BJ (cell line): ENCODE measurements around the gene TDRD12. TPM values are rescaled to one million over a fixed set of nuclear protein-coding genes. Genes with fewer than 3 reads are reported as not detected.

Source experiments
- CTCF ChIA-PET: fragments of 350-600 bp; formaldehyde crosslinking; extraction: SDS; loops from one replicate; lab custom pipeline; 2021; ENCODE audit warnings: antibody characterized with exemption, inconsistent platforms; lab: Yijun Ruan, JAX
- POLR2A ChIA-PET: fragments of 300-600 bp; sonication (Branson Sonifier 250); formaldehyde crosslinking; extraction: SDS; loops from one replicate; lab custom pipeline; 2021; ENCODE audit warnings: antibody characterized with exemption; lab: Charles Lee
- DNase-seq: peaks from one replicate; pipeline ENCODE4 v3.0.0-alpha.2; 2011; ENCODE audit warnings: low read depth
- H3K27me3 ChIP-seq: 2 replicates; pipeline ENCODE4 v1.6.0; 2011; ENCODE audit warnings: low read length; ENCODE audit not compliant: control insufficient read depth, insufficient read depth
- H3K36me3 ChIP-seq: 2 replicates; pipeline ENCODE4 v1.5.1; 2011; ENCODE audit warnings: low read length; ENCODE audit not compliant: control insufficient read depth, insufficient read depth
- H3K4me3 ChIP-seq: 2 replicates; pipeline ENCODE4 v1.5.1; 2011; ENCODE audit warnings: low read depth, mild to moderate bottlenecking, control low read depth, low read length
- polyA plus RNA-seq: library from polyadenylated mRNA; depleted of rRNA; stranded (reverse); fragments of >200 nt; gene quantifications from 2 replicates; pipeline ENCODE4 v1.2.3, GENCODE V29; 2011
- TF ChIP-seq, protein P1 (sequence below): IDR thresholded peaks from 2 replicates; pipeline ENCODE4 v1.5.1; 2011; ENCODE audit warnings: low read depth, mild to moderate bottlenecking, control low read depth, inconsistent platforms, low read length, moderate library complexity; ENCODE audit not compliant: insufficient read depth

Gene TDRD12
- polyA plus RNA-seq, 1 experiment, result not detected

GRCh38 chr19:32789429-32789828 is 69.9 kb downstream of the TDRD12 start:
- Histone ChIP-seq H3K36me3 (no peaks in the 10 kb centered on the region), H3K4me3 (no peak overlapping the region), H3K27me3 (no peaks in the 10 kb centered on the region)
- no peak for DNase-seq
- ChIA-PET POLR2A (no interaction called here), CTCF (interaction anchor here (1.0 kb wide), 2 partner anchors 13 to 87 kb away, joined by 3 read pairs; no protein-coding TSS in a partner anchor)
- TF ChIP-seq, protein P1, sequence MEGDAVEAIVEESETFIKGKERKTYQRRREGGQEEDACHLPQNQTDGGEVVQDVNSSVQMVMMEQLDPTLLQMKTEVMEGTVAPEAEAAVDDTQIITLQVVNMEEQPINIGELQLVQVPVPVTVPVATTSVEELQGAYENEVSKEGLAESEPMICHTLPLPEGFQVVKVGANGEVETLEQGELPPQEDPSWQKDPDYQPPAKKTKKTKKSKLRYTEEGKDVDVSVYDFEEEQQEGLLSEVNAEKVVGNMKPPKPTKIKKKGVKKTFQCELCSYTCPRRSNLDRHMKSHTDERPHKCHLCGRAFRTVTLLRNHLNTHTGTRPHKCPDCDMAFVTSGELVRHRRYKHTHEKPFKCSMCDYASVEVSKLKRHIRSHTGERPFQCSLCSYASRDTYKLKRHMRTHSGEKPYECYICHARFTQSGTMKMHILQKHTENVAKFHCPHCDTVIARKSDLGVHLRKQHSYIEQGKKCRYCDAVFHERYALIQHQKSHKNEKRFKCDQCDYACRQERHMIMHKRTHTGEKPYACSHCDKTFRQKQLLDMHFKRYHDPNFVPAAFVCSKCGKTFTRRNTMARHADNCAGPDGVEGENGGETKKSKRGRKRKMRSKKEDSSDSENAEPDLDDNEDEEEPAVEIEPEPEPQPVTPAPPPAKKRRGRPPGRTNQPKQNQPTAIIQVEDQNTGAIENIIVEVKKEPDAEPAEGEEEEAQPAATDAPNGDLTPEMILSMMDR, result no peak

DNA sequence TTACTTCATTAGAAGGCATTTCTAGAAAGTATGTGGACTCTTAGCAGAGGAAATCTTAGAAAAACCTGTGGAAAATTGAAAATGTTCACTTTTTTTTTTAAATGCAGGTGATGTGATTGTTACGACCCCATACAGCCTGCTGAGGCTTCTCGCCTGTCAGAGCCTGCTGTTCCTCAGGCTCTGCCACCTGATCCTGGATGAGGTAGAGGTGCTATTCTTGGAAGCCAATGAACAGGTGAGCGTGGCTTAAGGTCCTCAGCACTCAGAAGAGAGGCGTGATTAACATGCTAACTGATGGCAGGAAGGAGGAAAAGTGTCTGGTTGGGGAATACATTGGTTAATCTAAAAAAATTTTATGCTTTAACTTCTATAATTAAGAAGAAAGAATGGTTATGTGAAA is 78.6 kb downstream of the TDRD12 start:
- Histone ChIP-seq H3K27me3 (no peaks in the 10 kb centered on the region), H3K36me3 (no peaks in the 10 kb centered on the region), H3K4me3 (no peak overlapping the region)
- ChIA-PET CTCF (no interaction called here), POLR2A (no interaction called here)
- DNase-seq, result no peak
- TF ChIP-seq, protein P1, result no peak

- CTCF ChIA-PET, result no interaction called here
- no peak for DNase-seq
- POLR2A ChIA-PET, result no interaction called here
- Histone ChIP-seq H3K27me3 (no peaks in the 10 kb centered on the region), H3K4me3 (no peak overlapping the region), H3K36me3 (no peaks in the 10 kb centered on the region)
- TF ChIP-seq, protein P1, result no peak
Measured at GRCh38 chr19:32800191-32800590, 80.6 kb downstream of the TDRD12 start.

GRCh38 chr19:32800754-32801153 is 81.2 kb downstream of the TDRD12 start:
- TF ChIP-seq, protein P1, result no peak
- no peak for DNase-seq
- Histone ChIP-seq H3K4me3 (no peak overlapping the region), H3K27me3 (no peaks in the 10 kb centered on the region), H3K36me3 (no peaks in the 10 kb centered on the region)
- ChIA-PET POLR2A (no interaction called here), CTCF (no interaction called here)

- Histone ChIP-seq H3K36me3 (no peaks in the 10 kb centered on the region), H3K27me3 (no peaks in the 10 kb centered on the region), H3K4me3 (no peak overlapping the region)
- ChIA-PET CTCF (interaction anchor here (0.8 kb wide), 2 partner anchors 14 to 20 kb away, joined by 3 read pairs; no protein-coding TSS in a partner anchor), POLR2A (no interaction called here)
- TF ChIP-seq, protein P1, result no peak
- DNase-seq, result no peak
Measured at GRCh38 chr19:32802840-32803239, 83.3 kb downstream of the TDRD12 start.
